Calu3 (cell line): ENCODE data around the gene SLC37A3. TPM values are rescaled to one million over a fixed set of nuclear protein-coding genes. Genes with fewer than 3 reads are reported as not detected.
A peak's percentile ranks its signal among the peaks of the same experiment; 100 is the strongest.
"Not testable (repeated sequence)": the region's sequence is repeated elsewhere in the genome, so short reads cannot be mapped to it uniquely, and the experiment has no call there.

Experiments
- BruUV-seq: library from RNA; stranded (reverse); fragments of 400-500 nt; replicated peaks from 2 replicates; lab custom pipeline; 2021; lab: Mats Ljungman, UMichigan
- CTCF ChIA-PET: fragments of 300-600 bp; sonication (Branson Sonifier 250); formaldehyde crosslinking; loops from one replicate; lab custom pipeline; 2022; ENCODE audit warnings: antibody characterized with exemption; lab: Charles Lee
- DNase-seq: peaks from one replicate; pipeline ENCODE4 v3.0.0; 2022
- H3K27ac Mint-ChIP-seq: one replicate; pipeline ENCODE4 v1.8.0; 2022; ENCODE audit warnings: mixed read lengths; ENCODE audit not compliant: unreplicated experiment
- H3K27me3 Mint-ChIP-seq: one replicate; pipeline ENCODE4 v1.8.0; 2022; ENCODE audit warnings: mixed read lengths; ENCODE audit not compliant: unreplicated experiment
- H3K36me3 Mint-ChIP-seq: one replicate; pipeline ENCODE4 v1.8.0; 2022; ENCODE audit warnings: mild to moderate bottlenecking, moderate library complexity, mixed read lengths; ENCODE audit not compliant: insufficient read depth, unreplicated experiment
- H3K4me1 Mint-ChIP-seq: one replicate; pipeline ENCODE4 v1.8.0; 2022; ENCODE audit warnings: mild to moderate bottlenecking, low read depth, mixed read lengths; ENCODE audit not compliant: unreplicated experiment
- H3K4me3 Mint-ChIP-seq: one replicate; pipeline ENCODE4 v1.8.0; 2022; ENCODE audit warnings: mild to moderate bottlenecking, low read depth, moderate library complexity, mixed read lengths; ENCODE audit not compliant: unreplicated experiment
- H3K9me3 Mint-ChIP-seq: one replicate; pipeline ENCODE4 v1.8.0; 2022; ENCODE audit warnings: low read depth, mixed read lengths; ENCODE audit not compliant: unreplicated experiment
- CTCF ChIP-seq: fragments of 200-600 bp; IDR thresholded peaks from one replicate; pipeline ENCODE4 v1.8.0; 2022; ENCODE audit warnings: antibody characterized with exemption; ENCODE audit not compliant: unreplicated experiment
- intact Hi-C: fragments of 100-400 bp; cut with micrococcal nuclease; formaldehyde crosslinking; loops from one replicate; pipeline ENCODE4 v1.10.0; 2022; ENCODE audit not compliant: unreplicated experiment
- total RNA-seq: library from RNA; stranded (reverse); gene quantifications from 2 replicates; pipeline ENCODE4 v1.2.3, GENCODE V29; 2022

Gene SLC37A3
- total RNA-seq, 1 experiment from 2014 or later: 65.2 TPM

- CTCF ChIA-PET: no interaction called here
- no peak overlapping the region for H3K27ac Mint-ChIP-seq
- no peak overlapping the region for H3K4me3 Mint-ChIP-seq
- no peak for DNase-seq
- TF ChIP-seq CTCF: no peak
- BruUV-seq: no TSS peak
- no peaks in the 10 kb centered on the region for H3K27me3 Mint-ChIP-seq
- H3K4me1 Mint-ChIP-seq: no peaks in the 10 kb centered on the region
- peaks cover 6% of the 10 kb centered on the region for H3K36me3 Mint-ChIP-seq
- intact Hi-C loops: no loop called here
- no peaks in the 10 kb centered on the region for H3K9me3 Mint-ChIP-seq
Measured at GRCh38 chr7:140347218-140347617, 51.1 kb downstream of the SLC37A3 start.

- Mint-ChIP-seq H3K4me3 (no peak overlapping the region), H3K27me3 (no peaks in the 10 kb centered on the region), H3K27ac (no peak overlapping the region), H3K4me1 (no peaks in the 10 kb centered on the region), H3K9me3 (no peaks in the 10 kb centered on the region), H3K36me3 (peaks cover 7% of the 10 kb centered on the region)
- CTCF ChIA-PET: no interaction called here
- TF ChIP-seq CTCF: no peak
- no TSS peak for BruUV-seq
- no peak for DNase-seq
- intact Hi-C loops: no loop called here
Measured at GRCh38 chr7:140345426-140345825, 52.9 kb downstream of the SLC37A3 start.

GRCh38 chr7:140342727-140343514 is 55.4 kb downstream of the SLC37A3 start:
- BruUV-seq: no TSS peak
- TF ChIP-seq CTCF: no peak
- Mint-ChIP-seq H3K27me3 (no peaks in the 10 kb centered on the region), H3K4me3 (no peak overlapping the region), H3K9me3 (no peaks in the 10 kb centered on the region), H3K27ac (no peak overlapping the region), H3K36me3 (peaks cover 17% of the 10 kb centered on the region), H3K4me1 (no peaks in the 10 kb centered on the region)
- intact Hi-C loops: no loop called here
- CTCF ChIA-PET: interaction anchor here (0.6 kb wide), 1 partner anchor 122 kb away, joined by 4 read pairs; no protein-coding TSS in a partner anchor
- DNase-seq: peak; percentile 9

- CTCF ChIA-PET: interaction anchor here (0.7 kb wide), 1 partner anchor 38 kb away, joined by 3 read pairs; no protein-coding TSS in a partner anchor
- H3K27ac Mint-ChIP-seq, H3K9me3 Mint-ChIP-seq, BruUV-seq, H3K4me1 Mint-ChIP-seq, H3K4me3 Mint-ChIP-seq, DNase-seq, H3K27me3 Mint-ChIP-seq, intact Hi-C loops: not testable (repeated sequence)
- H3K36me3 Mint-ChIP-seq: peaks cover 17% of the 10 kb centered on the region
Measured at GRCh38 chr7:140338959-140339358, 59.4 kb downstream of the SLC37A3 start.
